ENCODE data around the gene BEND3.
"Not testable (repeated sequence)": the region's sequence is repeated elsewhere in the genome, so short reads cannot be mapped to it uniquely, and the experiment has no call there.

BEND3 gene

DNA sequence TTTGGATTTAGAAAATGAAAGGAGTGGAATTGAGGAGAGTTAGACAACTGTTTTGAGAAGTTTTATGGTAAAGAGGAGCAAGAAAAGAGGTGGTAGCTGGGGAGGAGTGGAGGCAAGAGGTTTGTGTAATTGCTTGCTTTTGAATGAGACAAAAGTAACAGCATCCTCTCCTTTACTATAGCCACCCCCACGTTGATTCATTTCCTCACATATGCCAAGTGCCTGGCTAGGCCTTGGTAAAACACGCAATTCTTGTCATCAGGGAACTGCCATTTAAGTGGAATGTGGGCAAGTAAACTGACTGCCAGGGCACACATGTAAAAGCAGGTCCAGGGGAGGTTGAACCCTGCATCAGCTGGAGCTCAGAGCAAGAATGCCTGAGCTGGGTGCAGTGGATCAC is 83.3 kb downstream of the BEND3 start:
- DNase-seq (ENCODE audit: low read depth), result no peak

DNA sequence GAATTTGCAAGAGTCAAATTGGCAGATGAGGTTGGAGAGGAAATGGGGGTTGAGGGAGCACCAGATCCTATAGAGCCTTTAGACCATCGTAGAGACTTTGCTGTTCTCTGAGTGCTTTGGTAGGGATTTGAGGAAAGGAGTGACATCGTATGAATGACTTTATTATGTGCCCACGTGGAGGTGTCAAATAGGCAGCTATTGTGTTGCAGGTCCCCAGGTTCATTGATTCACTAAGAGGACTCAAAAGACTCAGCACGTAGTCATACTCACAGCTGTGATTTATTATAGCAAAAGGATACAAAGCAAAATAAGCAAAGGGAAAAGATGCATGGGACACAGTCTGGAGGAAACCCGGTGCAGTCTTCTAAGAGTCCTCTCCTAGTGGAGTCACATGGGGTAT is 85.2 kb downstream of the BEND3 start:
- no peak for DNase-seq (ENCODE audit: low read depth)

DNA sequence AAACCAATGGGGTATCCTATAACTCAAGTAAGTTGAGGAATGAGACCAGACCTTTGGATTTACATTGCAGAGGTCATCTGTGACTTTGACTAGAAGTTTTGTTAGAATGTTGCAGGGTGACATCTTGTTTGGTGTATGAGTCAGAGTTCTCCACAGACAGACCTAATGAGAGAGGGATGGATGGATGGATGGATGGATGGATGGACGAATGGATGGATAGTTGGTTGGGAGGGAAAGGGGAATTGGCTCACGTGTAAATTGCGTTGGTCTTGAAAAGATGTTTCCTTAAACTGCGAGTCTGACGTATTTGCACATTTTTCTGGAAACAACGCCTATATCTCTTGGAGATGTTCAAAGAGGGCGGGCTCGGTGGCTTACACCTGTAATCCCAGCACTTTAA is 88.3 kb downstream of the BEND3 start:
- no peak for DNase-seq (ENCODE audit: low read depth)

DNA sequence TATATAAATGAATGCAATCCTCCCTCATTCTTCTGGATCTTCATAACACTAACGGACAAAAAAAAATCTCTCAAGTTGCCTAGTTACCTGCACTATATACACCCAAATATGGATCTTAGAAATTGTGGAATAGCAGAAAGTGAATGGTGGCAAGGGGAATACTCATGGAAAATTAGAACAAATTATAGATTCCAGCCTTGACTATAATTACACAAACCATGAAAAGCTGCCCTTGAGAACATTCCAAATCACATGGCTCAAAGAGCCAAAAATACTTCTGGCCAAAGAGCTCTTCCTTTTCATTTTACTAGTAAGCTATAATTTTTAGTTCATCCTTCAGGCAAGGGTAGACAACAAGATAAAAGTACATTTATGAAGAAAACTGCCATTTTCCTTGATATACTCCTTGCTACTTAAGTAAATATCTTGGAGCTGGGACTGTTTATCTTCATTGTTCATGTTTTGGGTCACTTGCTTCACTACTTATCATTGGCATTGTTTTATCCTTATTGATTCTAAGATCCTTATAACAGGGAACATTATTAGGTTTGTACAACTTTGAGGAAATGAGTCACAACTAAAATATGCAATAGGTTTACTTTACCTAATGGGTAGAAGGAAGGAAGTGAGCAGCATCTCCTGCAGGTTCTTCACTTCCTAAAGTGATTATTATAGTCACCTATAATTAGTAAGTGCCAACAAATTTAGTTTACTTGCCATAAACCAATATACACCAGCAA is 93.7 kb downstream of the BEND3 start:
- DNase-seq (ENCODE audit: low read depth), result no peak

DNA sequence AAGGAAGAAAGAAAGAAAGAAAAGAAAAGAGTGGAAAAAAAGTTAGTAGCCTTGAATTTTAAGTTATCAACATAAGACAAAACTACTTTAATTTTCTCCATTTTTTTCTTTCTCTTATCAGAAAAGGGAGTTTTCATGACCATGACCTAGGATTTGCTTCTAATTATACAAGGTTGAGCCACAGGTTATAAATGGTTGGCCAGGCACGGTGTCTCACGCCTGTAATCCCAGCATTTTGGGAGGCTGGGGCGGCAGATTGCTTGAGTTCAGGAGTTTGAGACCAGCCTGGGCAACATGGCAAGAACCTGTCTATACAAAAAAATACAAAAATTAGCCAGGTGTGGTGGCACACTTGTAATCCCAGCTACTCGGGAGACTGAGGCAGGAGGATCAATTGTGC is 95.1 kb downstream of the BEND3 start:
- DNase-seq (ENCODE audit: low read depth), result no peak

DNA sequence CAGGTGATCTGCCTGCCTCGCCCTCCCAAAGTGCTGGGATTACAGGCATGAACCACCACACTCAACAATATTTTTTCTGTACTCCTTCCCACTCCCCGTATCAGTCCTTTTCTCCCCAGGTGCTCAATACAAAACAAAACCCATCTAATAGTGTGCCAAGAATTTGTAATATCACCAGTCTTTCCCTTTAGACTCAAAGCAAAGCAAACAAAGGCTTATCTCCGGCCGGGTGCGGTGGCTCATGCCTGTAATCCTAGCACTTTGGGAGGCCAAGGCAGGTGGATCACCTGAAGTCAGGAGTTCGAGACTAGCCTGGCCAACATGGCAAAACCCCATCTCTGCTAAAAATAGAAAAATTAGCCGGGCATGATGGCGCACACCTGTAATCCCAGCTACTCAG is 95.7 kb downstream of the BEND3 start:
- not testable (repeated sequence) for DNase-seq (ENCODE audit: low read depth)

DNA sequence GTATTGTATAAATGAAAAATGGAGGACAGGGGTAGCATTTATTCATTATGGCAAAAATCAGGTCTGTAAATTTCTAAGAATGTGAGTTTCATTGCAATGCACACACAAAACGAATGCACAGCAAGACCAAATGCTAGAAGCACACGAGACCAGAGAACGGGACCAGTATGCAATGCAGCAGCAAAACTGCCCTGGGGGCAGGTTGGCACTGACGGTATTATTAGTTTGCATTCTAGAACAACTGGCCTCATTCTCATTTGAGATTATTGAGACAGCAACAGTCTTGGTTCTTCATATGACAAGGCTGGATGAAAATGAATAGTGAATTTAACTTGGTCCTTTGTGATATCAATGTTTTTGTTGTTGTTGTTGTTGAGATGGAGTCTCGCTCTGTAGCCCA is 96.3 kb downstream of the BEND3 start:
- DNase-seq (ENCODE audit: low read depth), result no peak

Data from non-pigmented ciliary epithelial cell (primary cell).